Cerebellar nuclear complex (tissue), 1 donor: ENCODE measurements around the gene RAD51B.
"Not testable (repeated sequence)": the region's sequence is repeated elsewhere in the genome, so short reads cannot be mapped to it uniquely, and the experiment has no call there.

Experiments
- DNase-seq, 2 experiments: peaks; one replicate each; lab custom pipeline; 2025; lab: John Stamatoyannopoulos, UW

Gene RAD51B

GRCh38 chr14:68212361-68212760 lies 392.8 kb downstream of the RAD51B start:
- no peak for DNase-seq

- no peak for DNase-seq
Observed at GRCh38 chr14:68214431-68214830, 394.9 kb downstream of the RAD51B start.

- no peak for DNase-seq
Observed at GRCh38 chr14:68215629-68216028, 396.1 kb downstream of the RAD51B start.

GRCh38 chr14:68216079-68216478 lies 396.5 kb downstream of the RAD51B start:
- DNase-seq = no peak

GRCh38 chr14:68216957-68217356 lies 397.4 kb downstream of the RAD51B start:
- DNase-seq = no peak

GRCh38 chr14:68217791-68218340 lies 398.3 kb downstream of the RAD51B start:
- DNase-seq = no peak

GRCh38 chr14:68219407-68219806 lies 399.8 kb downstream of the RAD51B start:
- no peak for DNase-seq

GRCh38 chr14:68221046-68221445 lies 401.5 kb downstream of the RAD51B start:
- DNase-seq = not testable (repeated sequence)

- no peak for DNase-seq
Observed at GRCh38 chr14:68222154-68222553, 402.6 kb downstream of the RAD51B start.

GRCh38 chr14:68222726-68223125 lies 403.1 kb downstream of the RAD51B start:
- DNase-seq = no peak

GRCh38 chr14:68223631-68224030 lies 404.1 kb downstream of the RAD51B start:
- DNase-seq = no peak

GRCh38 chr14:68225321-68225720 lies 405.7 kb downstream of the RAD51B start:
- DNase-seq = no peak

- no peak for DNase-seq
Observed at GRCh38 chr14:68226523-68226922, 406.9 kb downstream of the RAD51B start.

GRCh38 chr14:68228656-68229055 lies 409.1 kb downstream of the RAD51B start:
- DNase-seq = no peak

GRCh38 chr14:68229423-68230100 lies 410.0 kb downstream of the RAD51B start:
- no peak for DNase-seq

GRCh38 chr14:68230202-68230949 lies 410.8 kb downstream of the RAD51B start:
- DNase-seq = no peak

- no peak for DNase-seq
Observed at GRCh38 chr14:68230950-68231717, 411.6 kb downstream of the RAD51B start.

GRCh38 chr14:68231898-68232297 lies 412.3 kb downstream of the RAD51B start:
- no peak for DNase-seq

GRCh38 chr14:68232300-68233055 lies 412.9 kb downstream of the RAD51B start:
- no peak for DNase-seq

- no peak for DNase-seq
Observed at GRCh38 chr14:68233101-68233784, 413.7 kb downstream of the RAD51B start.
